ENCODE measurements around the gene RNF166.

Gene RNF166

GRCh38 chr16:88650749-88651275 is 55.4 kb downstream of the RNF166 start, which contains the start of gene CYBA:
TSS of gene CYBA (minus strand) at chr16:88651053. CDS start at chr16:88651013, 40 bp downstream.
- DNase-seq: no peak

GRCh38 chr16:88649924-88650748 is 56.1 kb downstream of the RNF166 start:
- DNase-seq: no peak

GRCh38 chr16:88649195-88649923 is 56.8 kb downstream of the RNF166 start:
- DNase-seq: no peak

GRCh38 chr16:88647178-88648070 is 58.8 kb downstream of the RNF166 start:
- DNase-seq: no peak
